Measurements from ENCODE around the gene CFAP61. TPM values are rescaled to one million over a fixed set of nuclear protein-coding genes. Genes with fewer than 3 reads are reported as not detected.

Gene CFAP61
- total RNA-seq, 4 donors from 2014 or later, result 0.68 to 3.7 (median 1.4) TPM

DNA sequence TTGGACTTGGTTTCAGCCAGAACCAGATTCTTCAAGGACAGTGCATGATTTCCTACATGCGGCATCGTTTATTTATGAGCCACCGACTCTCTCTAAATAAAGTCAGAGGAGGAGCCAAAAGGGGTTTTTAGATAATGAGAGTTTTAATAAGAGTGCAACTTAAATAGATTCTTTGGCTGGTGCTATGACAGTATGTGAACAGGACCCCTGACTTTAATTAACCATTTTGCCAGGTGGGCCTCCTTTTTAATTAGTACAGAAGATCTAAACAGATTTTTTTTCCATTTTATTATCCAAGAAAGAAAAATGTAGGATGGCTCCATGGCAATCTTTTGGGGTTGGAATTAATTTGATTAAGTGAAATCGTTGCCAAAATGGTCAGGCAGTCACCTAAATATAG is 240.8 kb downstream of the CFAP61 start:
- TF ChIP-seq, protein P1, sequence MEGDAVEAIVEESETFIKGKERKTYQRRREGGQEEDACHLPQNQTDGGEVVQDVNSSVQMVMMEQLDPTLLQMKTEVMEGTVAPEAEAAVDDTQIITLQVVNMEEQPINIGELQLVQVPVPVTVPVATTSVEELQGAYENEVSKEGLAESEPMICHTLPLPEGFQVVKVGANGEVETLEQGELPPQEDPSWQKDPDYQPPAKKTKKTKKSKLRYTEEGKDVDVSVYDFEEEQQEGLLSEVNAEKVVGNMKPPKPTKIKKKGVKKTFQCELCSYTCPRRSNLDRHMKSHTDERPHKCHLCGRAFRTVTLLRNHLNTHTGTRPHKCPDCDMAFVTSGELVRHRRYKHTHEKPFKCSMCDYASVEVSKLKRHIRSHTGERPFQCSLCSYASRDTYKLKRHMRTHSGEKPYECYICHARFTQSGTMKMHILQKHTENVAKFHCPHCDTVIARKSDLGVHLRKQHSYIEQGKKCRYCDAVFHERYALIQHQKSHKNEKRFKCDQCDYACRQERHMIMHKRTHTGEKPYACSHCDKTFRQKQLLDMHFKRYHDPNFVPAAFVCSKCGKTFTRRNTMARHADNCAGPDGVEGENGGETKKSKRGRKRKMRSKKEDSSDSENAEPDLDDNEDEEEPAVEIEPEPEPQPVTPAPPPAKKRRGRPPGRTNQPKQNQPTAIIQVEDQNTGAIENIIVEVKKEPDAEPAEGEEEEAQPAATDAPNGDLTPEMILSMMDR (IDR thresholded peaks at IDR 0.05; ENCODE audit: low read depth), result no peak

DNA sequence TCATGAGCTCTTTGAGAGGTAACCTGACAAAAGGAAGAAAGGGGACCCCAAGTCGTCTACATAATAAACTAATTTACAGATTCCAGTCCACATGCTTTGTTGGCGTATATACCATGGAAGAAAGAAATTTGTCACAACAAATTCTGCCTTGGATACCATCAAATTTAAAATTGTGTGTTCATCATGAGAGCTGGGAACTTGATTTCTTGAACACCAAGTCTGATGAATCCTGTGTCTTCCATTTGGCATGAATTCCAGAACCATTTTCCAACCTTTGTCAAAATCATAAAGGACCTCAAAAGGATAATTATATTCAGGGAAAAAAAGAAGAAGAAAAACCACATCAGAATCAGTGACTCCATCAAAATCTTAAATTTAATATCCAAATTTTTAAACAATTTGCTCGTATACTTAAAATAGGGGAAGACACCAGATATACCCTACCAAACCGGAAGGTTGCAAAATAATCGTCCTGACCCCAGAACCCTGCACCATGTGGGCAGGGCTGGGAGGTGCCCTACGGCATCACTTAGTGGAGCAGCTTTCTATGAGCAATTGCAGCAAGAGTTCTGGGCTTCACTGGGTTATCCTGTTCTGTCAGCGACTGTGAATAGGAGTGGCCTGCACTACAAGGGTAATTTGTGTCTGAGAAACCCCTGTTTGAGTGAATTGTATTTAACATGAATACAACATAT is 241.5 kb downstream of the CFAP61 start:
- TF ChIP-seq, protein P1 (IDR thresholded peaks at IDR 0.05; ENCODE audit: low read depth), result no peak

DNA sequence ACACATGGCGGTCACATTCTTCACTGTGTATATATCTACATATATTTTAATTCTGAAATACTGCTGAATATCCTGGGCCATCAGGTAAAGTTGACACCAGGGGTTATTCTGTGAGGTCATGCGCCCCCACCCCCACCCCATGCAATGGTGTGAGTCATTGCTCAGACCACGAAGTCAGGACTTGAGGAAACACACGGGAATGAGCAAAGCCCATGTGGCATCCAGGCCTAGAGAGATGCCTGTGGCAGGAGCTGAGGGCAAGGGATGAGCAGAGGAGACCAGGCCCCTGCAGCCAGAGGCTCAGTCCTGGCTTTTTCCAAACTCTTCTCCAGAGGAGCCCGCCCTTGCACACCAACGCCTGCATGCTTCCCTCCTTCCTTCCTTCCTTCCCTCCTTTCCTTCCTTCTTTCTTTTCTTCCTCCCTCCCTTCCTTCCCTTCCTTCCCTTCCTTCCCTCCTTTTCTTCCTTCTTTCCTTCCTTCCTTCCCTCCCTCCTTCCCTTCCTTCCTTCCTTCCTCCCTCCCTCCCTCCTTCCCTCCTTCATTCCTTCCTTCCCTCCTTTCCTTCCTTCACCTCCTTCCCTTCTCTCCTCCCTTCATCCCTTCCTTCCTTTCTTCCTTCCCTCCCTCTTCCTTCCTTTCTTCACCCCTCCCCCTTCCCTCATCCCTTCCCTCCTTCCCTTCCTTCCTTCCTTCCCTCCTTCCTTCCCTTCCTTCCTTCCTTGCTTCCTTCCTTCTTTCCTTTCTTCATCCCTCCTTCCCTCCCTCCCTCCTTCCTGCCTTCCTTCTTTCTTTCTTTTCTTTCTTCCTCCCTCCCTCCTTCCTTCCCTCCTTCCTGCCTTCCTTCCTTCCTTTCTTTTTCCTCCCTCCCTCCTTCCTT is 243.5 kb downstream of the CFAP61 start:
- TF ChIP-seq, protein P1 (IDR thresholded peaks at IDR 0.05; ENCODE audit: low read depth), result no peak

DNA sequence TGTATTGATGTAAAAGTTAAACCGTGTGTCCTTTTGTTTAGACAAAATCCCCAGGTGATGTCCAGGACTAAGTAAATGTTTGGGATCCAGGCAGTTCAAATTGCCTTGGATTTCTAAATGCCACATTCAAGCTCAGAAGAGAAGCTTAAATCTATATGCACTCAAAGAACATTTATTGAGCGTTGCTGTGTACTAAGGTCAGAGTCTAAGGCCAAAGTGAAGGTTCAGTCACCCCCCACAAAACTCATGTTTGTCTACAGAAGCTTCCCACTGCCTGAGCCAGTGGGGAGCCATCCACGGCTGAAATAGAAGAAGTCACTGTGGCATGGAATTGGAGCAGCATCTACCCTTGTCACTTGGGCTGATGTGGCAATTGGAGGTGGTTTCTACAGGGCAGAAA is 244.8 kb downstream of the CFAP61 start:
- TF ChIP-seq, protein P1 (IDR thresholded peaks at IDR 0.05; ENCODE audit: low read depth), result no peak

- TF ChIP-seq, protein P1 (IDR thresholded peaks at IDR 0.05; ENCODE audit: low read depth), result no peak
Observed at GRCh38 chr20:20297752-20298151, 245.4 kb downstream of the CFAP61 start.

- TF ChIP-seq, protein P1 (IDR thresholded peaks at IDR 0.05; ENCODE audit: low read depth), result no peak
Observed at GRCh38 chr20:20299904-20300303, 247.6 kb downstream of the CFAP61 start.

GRCh38 chr20:20303320-20303719 is 251.0 kb downstream of the CFAP61 start:
- TF ChIP-seq, protein P1 (IDR thresholded peaks at IDR 0.05; ENCODE audit: low read depth), result no peak
